Caco-2 (cell line): ENCODE results near the gene GOSR2. TPM values are rescaled to one million over a fixed set of nuclear protein-coding genes. Genes with fewer than 3 reads are reported as not detected.

Source experiments
- BruUV-seq: library from RNA; stranded (reverse); fragments of 400-500 nt; replicated peaks from 2 replicates; lab custom pipeline; 2021; lab: Mats Ljungman, UMichigan
- CTCF ChIA-PET: fragments of 300-600 bp; sonication (Branson Sonifier 250); formaldehyde crosslinking; loops from one replicate; lab custom pipeline; 2022; ENCODE audit warnings: antibody characterized with exemption; lab: Charles Lee
- POLR2A ChIA-PET: fragments of 300-600 bp; sonication (Branson Sonifier 250); formaldehyde crosslinking; loops from one replicate; lab custom pipeline; 2022; ENCODE audit warnings: antibody characterized with exemption; lab: Charles Lee
- DNase-seq, 2 experiments: peaks; one replicate each; pipeline versions ENCODE4 v3.0.0 to v3.0.0-alpha.2; 2020 to 2022
- H3K27me3 ChIP-seq: replicated peaks from 2 replicates; pipeline ENCODE4 v1.6.0; 2011; ENCODE audit warnings: low read length; ENCODE audit not compliant: control insufficient read depth, insufficient read depth
- H3K36me3 ChIP-seq: 2 replicates; pipeline ENCODE4 v1.5.1; 2011; ENCODE audit warnings: low read length; ENCODE audit not compliant: control insufficient read depth, insufficient read depth
- H3K4me1 ChIP-seq: fragments of 250-450 bp; sonication (Bioruptor Pico); 2 replicates; pipeline ENCODE4 v1.5.1; 2020; ENCODE audit warnings: mild to moderate bottlenecking
- H3K4me3 ChIP-seq: 2 replicates; pipeline ENCODE4 v1.5.1; 2011; ENCODE audit warnings: low read depth, mild to moderate bottlenecking, control low read depth, low read length
- H3K9me3 ChIP-seq: fragments of 250-450 bp; sonication (Bioruptor Pico); 2 replicates; pipeline ENCODE4 v1.5.1; 2020; ENCODE audit warnings: mild to moderate bottlenecking, moderate library complexity
- H3K27ac Mint-ChIP-seq: one replicate; pipeline ENCODE4 v1.8.0; 2022; ENCODE audit warnings: mixed read lengths; ENCODE audit not compliant: unreplicated experiment
- H3K27me3 Mint-ChIP-seq: one replicate; pipeline ENCODE4 v1.8.0; 2022; ENCODE audit warnings: mixed read lengths; ENCODE audit not compliant: insufficient read depth, unreplicated experiment
- H3K36me3 Mint-ChIP-seq: one replicate; pipeline ENCODE4 v1.8.0; 2022; ENCODE audit warnings: mild to moderate bottlenecking, mixed read lengths; ENCODE audit not compliant: insufficient read depth, unreplicated experiment
- H3K4me1 Mint-ChIP-seq: one replicate; pipeline ENCODE4 v1.8.0; 2022; ENCODE audit warnings: low read depth, mixed read lengths; ENCODE audit not compliant: unreplicated experiment
- H3K4me3 Mint-ChIP-seq: one replicate; pipeline ENCODE4 v1.8.0; 2022; ENCODE audit warnings: mild to moderate bottlenecking, moderate library complexity, mixed read lengths; ENCODE audit not compliant: unreplicated experiment
- H3K9me3 Mint-ChIP-seq: one replicate; pipeline ENCODE4 v1.8.0; 2022; ENCODE audit warnings: mixed read lengths; ENCODE audit not compliant: unreplicated experiment
- intact Hi-C: fragments of 100-400 bp; cut with micrococcal nuclease; formaldehyde crosslinking; loops from one replicate; pipeline ENCODE4 v1.10.0; 2022; ENCODE audit not compliant: unreplicated experiment
- total RNA-seq: library from RNA; stranded (reverse); gene quantifications from 2 replicates; pipeline ENCODE4 v1.2.3, GENCODE V29; 2022
- TF ChIP-seq, protein P1 (sequence below), 2 experiments: fragments of 200-600 bp in 1 of 2; IDR thresholded peaks; 1 replicate in 1 of 2; 2 replicates in 1 of 2; pipeline versions ENCODE4 v1.5.1 to v1.8.0; 2011 to 2022; ENCODE audit warnings: antibody characterized with exemption in 1 of 2, control low read depth in 1 of 2, inconsistent platforms in 1 of 2, low read depth in 1 of 2, low read length in 1 of 2, mild to moderate bottlenecking in 1 of 2, moderate library complexity in 1 of 2; ENCODE audit not compliant: insufficient read depth in 1 of 2, severe bottlenecking in 1 of 2, unreplicated experiment in 1 of 2

The GOSR2 gene
- total RNA-seq, 1 experiment from 2014 or later: 84.0 TPM

DNA sequence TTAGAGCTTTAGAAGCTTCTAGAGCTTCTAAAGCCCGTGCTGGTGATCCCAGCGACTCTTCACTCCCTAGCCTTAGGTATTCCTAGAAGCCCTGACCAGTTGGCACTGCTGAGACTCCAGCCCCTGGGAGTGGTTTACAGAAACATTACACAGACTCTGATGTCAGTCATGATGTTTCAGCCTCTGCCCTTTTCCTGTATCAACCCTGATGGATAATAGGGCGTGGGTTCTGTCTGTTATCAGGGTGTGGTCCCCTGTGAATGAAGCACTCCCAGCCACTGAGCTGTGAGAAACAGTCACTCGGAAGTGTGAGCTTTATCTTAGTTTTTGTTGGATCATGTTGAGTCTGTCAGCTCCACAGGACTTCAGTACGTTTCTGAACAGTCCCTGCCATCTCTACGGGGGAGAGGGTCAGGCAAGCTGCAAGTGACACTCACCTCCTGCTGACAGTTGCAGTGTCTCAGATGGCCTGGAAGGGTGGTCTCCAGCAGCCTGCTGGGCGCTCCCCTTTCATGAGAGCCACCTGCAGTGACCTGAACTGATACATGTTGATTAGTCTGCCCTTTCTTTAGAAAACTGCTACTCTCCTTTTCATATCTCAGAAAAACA is 12.8 kb downstream of the GOSR2 start:
- no peaks in the 10 kb centered on the region for H3K4me1 Mint-ChIP-seq
- TF ChIP-seq, protein P1, sequence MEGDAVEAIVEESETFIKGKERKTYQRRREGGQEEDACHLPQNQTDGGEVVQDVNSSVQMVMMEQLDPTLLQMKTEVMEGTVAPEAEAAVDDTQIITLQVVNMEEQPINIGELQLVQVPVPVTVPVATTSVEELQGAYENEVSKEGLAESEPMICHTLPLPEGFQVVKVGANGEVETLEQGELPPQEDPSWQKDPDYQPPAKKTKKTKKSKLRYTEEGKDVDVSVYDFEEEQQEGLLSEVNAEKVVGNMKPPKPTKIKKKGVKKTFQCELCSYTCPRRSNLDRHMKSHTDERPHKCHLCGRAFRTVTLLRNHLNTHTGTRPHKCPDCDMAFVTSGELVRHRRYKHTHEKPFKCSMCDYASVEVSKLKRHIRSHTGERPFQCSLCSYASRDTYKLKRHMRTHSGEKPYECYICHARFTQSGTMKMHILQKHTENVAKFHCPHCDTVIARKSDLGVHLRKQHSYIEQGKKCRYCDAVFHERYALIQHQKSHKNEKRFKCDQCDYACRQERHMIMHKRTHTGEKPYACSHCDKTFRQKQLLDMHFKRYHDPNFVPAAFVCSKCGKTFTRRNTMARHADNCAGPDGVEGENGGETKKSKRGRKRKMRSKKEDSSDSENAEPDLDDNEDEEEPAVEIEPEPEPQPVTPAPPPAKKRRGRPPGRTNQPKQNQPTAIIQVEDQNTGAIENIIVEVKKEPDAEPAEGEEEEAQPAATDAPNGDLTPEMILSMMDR (IDR thresholded peaks at IDR 0.05; ENCODE audit: insufficient read depth in 1 of 2, low read depth in 1 of 2, low read length in 1 of 2, severe bottlenecking in 1 of 2, unreplicated experiment in 1 of 2): no peak
- no peak overlapping the region for H3K4me3 Mint-ChIP-seq
- Histone ChIP-seq H3K4me1 (no peaks in the 10 kb centered on the region), H3K4me3 (no peak overlapping the region), H3K27me3 (no peaks in the 10 kb centered on the region), H3K9me3 (no peaks in the 10 kb centered on the region), H3K36me3 (peaks cover 9% of the 10 kb centered on the region)
- BruUV-seq: no TSS peak
- no peaks in the 10 kb centered on the region for H3K9me3 Mint-ChIP-seq
- POLR2A ChIA-PET: interaction anchor here (0.6 kb wide), 1 partner anchor 103 kb away, joined by 3 read pairs; no protein-coding TSS in a partner anchor
- CTCF ChIA-PET: no interaction called here
- H3K27ac Mint-ChIP-seq: no peak overlapping the region
- H3K27me3 Mint-ChIP-seq: no peaks in the 10 kb centered on the region
- intact Hi-C loops: no loop called here
- DNase-seq: no peak
- H3K36me3 Mint-ChIP-seq: peaks cover 85% of the 10 kb centered on the region

DNA sequence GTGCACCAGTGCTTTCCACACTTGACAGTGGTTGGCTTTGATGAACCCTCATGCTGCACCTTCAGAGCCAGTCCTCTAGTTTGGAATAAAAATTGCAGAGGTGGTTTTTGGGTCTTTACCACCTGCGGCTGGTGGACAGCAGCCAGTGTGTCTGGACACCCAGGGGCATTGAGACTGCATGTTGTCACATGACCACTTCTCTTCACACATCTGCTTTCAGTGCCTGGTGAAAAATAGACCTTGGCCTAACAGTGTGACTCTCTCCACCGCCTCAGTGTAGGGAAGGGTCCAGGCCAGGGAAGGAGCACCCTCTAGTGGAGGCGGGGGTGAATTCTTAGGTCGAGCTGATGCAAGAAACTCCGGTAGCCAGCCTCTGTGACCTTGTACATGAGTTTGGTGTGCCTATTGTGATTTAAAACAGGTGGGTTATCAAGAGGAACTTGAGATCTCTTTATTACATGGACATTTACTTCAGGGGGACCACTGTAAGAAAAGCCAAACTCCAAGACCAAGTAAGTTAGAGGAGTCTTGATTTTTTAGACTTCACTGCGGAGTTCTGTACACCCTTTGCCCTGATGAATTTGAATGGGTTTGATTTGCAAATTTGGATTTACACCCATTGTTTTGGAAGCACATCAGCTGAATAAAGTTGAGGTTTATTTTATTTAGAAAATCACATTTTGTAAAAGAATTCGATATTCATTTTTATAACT is 17.9 kb downstream of the GOSR2 start:
- Mint-ChIP-seq H3K4me3 (no peak overlapping the region), H3K4me1 (peaks cover 17% of the 10 kb centered on the region), H3K27ac (peak overlapping the region; percentile 53), H3K9me3 (no peaks in the 10 kb centered on the region), H3K27me3 (no peaks in the 10 kb centered on the region), H3K36me3 (peaks cover 81% of the 10 kb centered on the region)
- Histone ChIP-seq H3K36me3 (peaks cover 6% of the 10 kb centered on the region), H3K4me3 (no peak overlapping the region), H3K27me3 (no peaks in the 10 kb centered on the region), H3K4me1 (peaks cover 18% of the 10 kb centered on the region), H3K9me3 (no peaks in the 10 kb centered on the region)
- no TSS peak for BruUV-seq
- intact Hi-C loops: loop anchor here (5.0 kb wide), 1 partner anchor 89 kb away; the partner anchor contains the start of gene WNT9B
- peak; percentile 82 to 89 for DNase-seq
- CTCF ChIA-PET: interaction anchor here (0.6 to 0.9 kb wide), 2 partner anchors 19 to 56 kb away, joined by 3 read pairs; no protein-coding TSS in a partner anchor
- TF ChIP-seq, protein P1 (IDR thresholded peaks at IDR 0.05; ENCODE audit: insufficient read depth in 1 of 2, low read depth in 1 of 2, low read length in 1 of 2, severe bottlenecking in 1 of 2, unreplicated experiment in 1 of 2): peak; percentile 93 to 95
- POLR2A ChIA-PET: no interaction called here

DNA sequence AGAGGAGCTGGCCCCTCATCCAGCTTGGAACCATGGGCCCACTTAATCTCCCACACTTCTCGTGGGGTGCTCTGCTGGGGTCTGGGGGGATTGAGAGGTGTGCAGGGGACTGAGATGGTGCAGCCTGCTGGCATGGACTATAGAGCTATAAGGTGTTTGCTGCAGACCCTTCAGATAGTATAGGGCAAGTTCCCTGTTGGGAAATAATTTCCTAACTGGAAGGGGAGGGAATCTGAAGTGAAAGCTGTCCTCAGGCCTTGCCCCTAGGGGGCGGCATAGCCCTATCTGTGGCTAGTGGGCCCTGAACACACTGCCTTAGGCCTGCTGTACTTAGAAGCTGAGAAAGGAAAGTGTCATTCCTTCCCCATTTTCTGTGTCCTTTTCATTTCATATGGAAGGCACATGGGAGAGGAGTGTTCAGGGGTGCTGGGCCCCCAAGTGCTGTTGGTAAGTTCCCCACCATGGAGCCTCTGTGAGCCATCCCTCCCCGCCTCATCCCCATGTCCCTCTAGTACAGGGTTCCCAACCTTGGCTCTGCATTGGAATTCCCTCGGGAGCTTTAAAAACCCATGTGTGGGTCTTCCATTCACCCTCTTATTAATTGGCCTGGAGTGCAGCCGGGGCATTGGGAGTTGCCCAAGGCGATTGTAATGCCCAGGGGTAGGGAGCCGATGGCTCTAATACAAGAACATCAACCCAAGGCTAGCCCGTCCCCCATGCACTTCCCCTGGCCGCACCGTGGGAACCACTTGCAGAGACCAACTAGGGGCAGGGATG is 19.7 kb downstream of the GOSR2 start:
- peak; percentile 71 to 85 for DNase-seq
- H3K27ac Mint-ChIP-seq: no peak overlapping the region
- ChIA-PET CTCF (interaction anchor here (0.6 to 2.0 kb wide), 8 partner anchors 10 to 157 kb away, joined by 3 to 11 read pairs (median 3); no protein-coding TSS in a partner anchor), POLR2A (no interaction called here)
- H3K4me1 Mint-ChIP-seq: peaks cover 17% of the 10 kb centered on the region
- no peaks in the 10 kb centered on the region for H3K27me3 Mint-ChIP-seq
- Histone ChIP-seq H3K4me1 (peaks cover 18% of the 10 kb centered on the region), H3K9me3 (no peaks in the 10 kb centered on the region), H3K4me3 (no peak overlapping the region), H3K27me3 (no peaks in the 10 kb centered on the region), H3K36me3 (peaks cover 4% of the 10 kb centered on the region)
- TF ChIP-seq, protein P1 (IDR thresholded peaks at IDR 0.05; ENCODE audit: insufficient read depth in 1 of 2, low read depth in 1 of 2, low read length in 1 of 2, severe bottlenecking in 1 of 2, unreplicated experiment in 1 of 2): peak; percentile 79 to 87
- H3K4me3 Mint-ChIP-seq: no peak overlapping the region
- peaks cover 78% of the 10 kb centered on the region for H3K36me3 Mint-ChIP-seq
- no TSS peak for BruUV-seq
- H3K9me3 Mint-ChIP-seq: no peaks in the 10 kb centered on the region
- intact Hi-C loops: loop anchor here (1.0 to 5.0 kb wide), 2 partner anchors 59 to 90 kb away; partner anchors contain the start of gene WNT9B
